ENCODE results near the gene PFKP.

DNA sequence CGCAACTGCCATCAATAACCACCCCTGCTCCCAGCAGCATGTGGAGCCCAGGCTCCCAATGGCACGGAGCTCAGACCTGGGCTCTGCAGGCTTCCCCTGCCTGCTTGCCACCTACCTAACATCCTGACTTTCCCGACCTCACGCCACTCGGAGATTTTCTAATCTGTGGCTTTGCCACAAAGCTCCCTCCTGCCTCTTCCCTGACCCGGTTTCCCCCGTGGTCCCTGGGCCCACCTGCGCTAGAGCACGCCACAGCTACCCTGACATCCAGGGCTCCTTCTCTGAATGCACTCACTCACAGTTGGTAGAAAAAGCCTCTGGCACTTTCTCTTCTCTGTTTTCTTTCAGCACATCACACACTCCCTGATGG is 85.2 kb downstream of the PFKP start:
- TF ChIP-seq, protein P1, sequence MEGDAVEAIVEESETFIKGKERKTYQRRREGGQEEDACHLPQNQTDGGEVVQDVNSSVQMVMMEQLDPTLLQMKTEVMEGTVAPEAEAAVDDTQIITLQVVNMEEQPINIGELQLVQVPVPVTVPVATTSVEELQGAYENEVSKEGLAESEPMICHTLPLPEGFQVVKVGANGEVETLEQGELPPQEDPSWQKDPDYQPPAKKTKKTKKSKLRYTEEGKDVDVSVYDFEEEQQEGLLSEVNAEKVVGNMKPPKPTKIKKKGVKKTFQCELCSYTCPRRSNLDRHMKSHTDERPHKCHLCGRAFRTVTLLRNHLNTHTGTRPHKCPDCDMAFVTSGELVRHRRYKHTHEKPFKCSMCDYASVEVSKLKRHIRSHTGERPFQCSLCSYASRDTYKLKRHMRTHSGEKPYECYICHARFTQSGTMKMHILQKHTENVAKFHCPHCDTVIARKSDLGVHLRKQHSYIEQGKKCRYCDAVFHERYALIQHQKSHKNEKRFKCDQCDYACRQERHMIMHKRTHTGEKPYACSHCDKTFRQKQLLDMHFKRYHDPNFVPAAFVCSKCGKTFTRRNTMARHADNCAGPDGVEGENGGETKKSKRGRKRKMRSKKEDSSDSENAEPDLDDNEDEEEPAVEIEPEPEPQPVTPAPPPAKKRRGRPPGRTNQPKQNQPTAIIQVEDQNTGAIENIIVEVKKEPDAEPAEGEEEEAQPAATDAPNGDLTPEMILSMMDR (IDR thresholded peaks at IDR 0.05; ENCODE audit: insufficient read depth, low read length, poor library complexity, severe bottlenecking) = no peak
- no peak for TF ChIP-seq EZH2phosphoT487 (conservative IDR thresholded peaks at IDR 0.05; ENCODE audit: low read length)

Measured in SU-DHL-6 (cell line).